Measurements from ENCODE around the gene SLC36A4. TPM values are rescaled to one million over a fixed set of nuclear protein-coding genes. Genes with fewer than 3 reads are reported as not detected.

SLC36A4 gene
- total RNA-seq, 2 experiments from 2014 or later = 9.8 to 10.9 TPM

GRCh38 chr11:93219440-93219839 is 21.6 kb upstream of the SLC36A4 start:
- no peak for ATAC-seq
- POLR2A ChIA-PET = no interaction called here
- no peaks in the 10 kb centered on the region for H3K4me1 Mint-ChIP-seq (ENCODE audit: low read depth)
- no peaks in the 10 kb centered on the region for H3K36me3 Mint-ChIP-seq (ENCODE audit: low read depth)
- H3K27ac Mint-ChIP-seq = no peak overlapping the region
- no peaks in the 10 kb centered on the region for H3K9me3 Mint-ChIP-seq (ENCODE audit: insufficient read depth)
- no peak for DNase-seq
- no peak overlapping the region for H3K4me3 Mint-ChIP-seq
- H3K27me3 Mint-ChIP-seq (ENCODE audit: low read depth) = peaks cover 10% of the 10 kb centered on the region
- CTCF ChIA-PET = no interaction called here

- Mint-ChIP-seq H3K27me3 (ENCODE audit: low read depth) (peaks cover 13% of the 10 kb centered on the region), H3K9me3 (ENCODE audit: insufficient read depth) (no peaks in the 10 kb centered on the region), H3K36me3 (ENCODE audit: low read depth) (no peaks in the 10 kb centered on the region), H3K4me3 (no peak overlapping the region), H3K27ac (no peak overlapping the region), H3K4me1 (ENCODE audit: low read depth) (no peaks in the 10 kb centered on the region)
- ATAC-seq (no peak), DNase-seq (no peak)
- POLR2A ChIA-PET = no interaction called here
- CTCF ChIA-PET = no interaction called here
Measured at GRCh38 chr11:93216511-93217101, 18.8 kb upstream of the SLC36A4 start.

GRCh38 chr11:93213622-93214021 is 15.8 kb upstream of the SLC36A4 start:
- no peaks in the 10 kb centered on the region for H3K36me3 Mint-ChIP-seq (ENCODE audit: low read depth)
- no peak overlapping the region for H3K27ac Mint-ChIP-seq
- ATAC-seq = no peak
- DNase-seq = no peak
- H3K9me3 Mint-ChIP-seq (ENCODE audit: insufficient read depth) = no peaks in the 10 kb centered on the region
- ChIA-PET POLR2A (no interaction called here), CTCF (interaction anchor here (1.1 kb wide), 1 partner anchor 12 kb away, joined by 3 read pairs; no protein-coding TSS in a partner anchor)
- no peak overlapping the region for H3K4me3 Mint-ChIP-seq
- no peaks in the 10 kb centered on the region for H3K4me1 Mint-ChIP-seq (ENCODE audit: low read depth)
- H3K27me3 Mint-ChIP-seq (ENCODE audit: low read depth) = peaks cover 12% of the 10 kb centered on the region

GRCh38 chr11:93212094-93212493 is 14.3 kb upstream of the SLC36A4 start:
- H3K9me3 Mint-ChIP-seq (ENCODE audit: insufficient read depth) = no peaks in the 10 kb centered on the region
- no peak for DNase-seq
- H3K4me3 Mint-ChIP-seq = no peak overlapping the region
- no peak overlapping the region for H3K27ac Mint-ChIP-seq
- no peaks in the 10 kb centered on the region for H3K36me3 Mint-ChIP-seq (ENCODE audit: low read depth)
- ChIA-PET POLR2A (no interaction called here), CTCF (interaction anchor here (0.7 kb wide), 1 partner anchor 15 kb away, joined by 3 read pairs; no protein-coding TSS in a partner anchor)
- no peak for ATAC-seq
- no peaks in the 10 kb centered on the region for H3K4me1 Mint-ChIP-seq (ENCODE audit: low read depth)
- peaks cover 16% of the 10 kb centered on the region for H3K27me3 Mint-ChIP-seq (ENCODE audit: low read depth)

GRCh38 chr11:93209466-93209865 is 11.7 kb upstream of the SLC36A4 start:
- Mint-ChIP-seq H3K27me3 (ENCODE audit: low read depth) (peaks cover 14% of the 10 kb centered on the region), H3K27ac (no peak overlapping the region), H3K36me3 (ENCODE audit: low read depth) (no peaks in the 10 kb centered on the region), H3K9me3 (ENCODE audit: insufficient read depth) (no peaks in the 10 kb centered on the region), H3K4me1 (ENCODE audit: low read depth) (no peaks in the 10 kb centered on the region), H3K4me3 (no peak overlapping the region)
- ATAC-seq (no peak), DNase-seq (no peak)
- ChIA-PET POLR2A (no interaction called here), CTCF (no interaction called here)

- no peak overlapping the region for H3K27ac Mint-ChIP-seq
- peaks cover 16% of the 10 kb centered on the region for H3K27me3 Mint-ChIP-seq (ENCODE audit: low read depth)
- H3K9me3 Mint-ChIP-seq (ENCODE audit: insufficient read depth) = no peaks in the 10 kb centered on the region
- no peak for ATAC-seq
- POLR2A ChIA-PET = no interaction called here
- CTCF ChIA-PET = no interaction called here
- no peak for DNase-seq
- no peak overlapping the region for H3K4me3 Mint-ChIP-seq
- no peaks in the 10 kb centered on the region for H3K4me1 Mint-ChIP-seq (ENCODE audit: low read depth)
- H3K36me3 Mint-ChIP-seq (ENCODE audit: low read depth) = no peaks in the 10 kb centered on the region
Measured at GRCh38 chr11:93208663-93209270, 11.0 kb upstream of the SLC36A4 start.

- ATAC-seq = no peak
- no peak for DNase-seq
- CTCF ChIA-PET = no interaction called here
- Mint-ChIP-seq H3K9me3 (ENCODE audit: insufficient read depth) (no peaks in the 10 kb centered on the region), H3K27ac (no peak overlapping the region), H3K36me3 (ENCODE audit: low read depth) (no peaks in the 10 kb centered on the region), H3K4me3 (no peak overlapping the region), H3K4me1 (ENCODE audit: low read depth) (peaks cover 11% of the 10 kb centered on the region), H3K27me3 (ENCODE audit: low read depth) (peaks cover 13% of the 10 kb centered on the region)
- POLR2A ChIA-PET = no interaction called here
Measured at GRCh38 chr11:93199616-93200015, 1.8 kb upstream of the SLC36A4 start.

GRCh38 chr11:93198215-93198845 is 539 bp upstream of the SLC36A4 start:
- H3K27me3 Mint-ChIP-seq (ENCODE audit: low read depth) = peaks cover 10% of the 10 kb centered on the region
- peak overlapping the region; percentile 27 for H3K27ac Mint-ChIP-seq
- no peaks in the 10 kb centered on the region for H3K36me3 Mint-ChIP-seq (ENCODE audit: low read depth)
- H3K9me3 Mint-ChIP-seq (ENCODE audit: insufficient read depth) = no peaks in the 10 kb centered on the region
- ATAC-seq (no peak), DNase-seq (no peak)
- peak overlapping the region; percentile 85 for H3K4me3 Mint-ChIP-seq
- CTCF ChIA-PET = no interaction called here
- peaks cover 11% of the 10 kb centered on the region for H3K4me1 Mint-ChIP-seq (ENCODE audit: low read depth)
- POLR2A ChIA-PET = interaction anchor here (1.0 kb wide), 3 partner anchors 10 to 1775 kb away, joined by 3 to 5 read pairs (median 3); partner anchors contain the start of genes C11orf54, CWC15 and TAF1D

GRCh38 chr11:93196816-93197379 is 893 bp downstream of the SLC36A4 start:
- H3K27ac Mint-ChIP-seq = peak overlapping the region; percentile 89
- POLR2A ChIA-PET = interaction anchor here (0.6 to 1.0 kb wide), 5 partner anchors 8 to 1776 kb away, joined by 3 to 5 read pairs (median 3); partner anchors contain the start of genes C11orf54, CWC15 and TAF1D
- no peaks in the 10 kb centered on the region for H3K36me3 Mint-ChIP-seq (ENCODE audit: low read depth)
- H3K4me3 Mint-ChIP-seq = peak overlapping the region; percentile 85
- ATAC-seq (no peak), DNase-seq (no peak)
- H3K4me1 Mint-ChIP-seq (ENCODE audit: low read depth) = peaks cover 11% of the 10 kb centered on the region
- H3K27me3 Mint-ChIP-seq (ENCODE audit: low read depth) = peaks cover 7% of the 10 kb centered on the region
- CTCF ChIA-PET = interaction anchor here (1.6 kb wide), 1 partner anchor 15 kb away, joined by 3 read pairs; no protein-coding TSS in a partner anchor
- no peaks in the 10 kb centered on the region for H3K9me3 Mint-ChIP-seq (ENCODE audit: insufficient read depth)

GRCh38 chr11:93194673-93195291 is 3.0 kb downstream of the SLC36A4 start:
- POLR2A ChIA-PET = no interaction called here
- H3K27me3 Mint-ChIP-seq (ENCODE audit: low read depth) = peaks cover 1% of the 10 kb centered on the region
- DNase-seq (no peak), ATAC-seq (no peak)
- peaks cover 11% of the 10 kb centered on the region for H3K4me1 Mint-ChIP-seq (ENCODE audit: low read depth)
- CTCF ChIA-PET = no interaction called here
- H3K36me3 Mint-ChIP-seq (ENCODE audit: low read depth) = no peaks in the 10 kb centered on the region
- no peak overlapping the region for H3K27ac Mint-ChIP-seq
- H3K9me3 Mint-ChIP-seq (ENCODE audit: insufficient read depth) = no peaks in the 10 kb centered on the region
- no peak overlapping the region for H3K4me3 Mint-ChIP-seq

GRCh38 chr11:93193731-93194130 is 4.1 kb downstream of the SLC36A4 start:
- Mint-ChIP-seq H3K27ac (no peak overlapping the region), H3K9me3 (ENCODE audit: insufficient read depth) (peaks cover under 1% of the 10 kb centered on the region), H3K36me3 (ENCODE audit: low read depth) (no peaks in the 10 kb centered on the region), H3K4me1 (ENCODE audit: low read depth) (peaks cover 9% of the 10 kb centered on the region), H3K4me3 (no peak overlapping the region), H3K27me3 (ENCODE audit: low read depth) (no peaks in the 10 kb centered on the region)
- ChIA-PET CTCF (no interaction called here), POLR2A (no interaction called here)
- DNase-seq (no peak), ATAC-seq (no peak)

- DNase-seq (no peak), ATAC-seq (no peak)
- ChIA-PET POLR2A (no interaction called here), CTCF (no interaction called here)
- no peaks in the 10 kb centered on the region for H3K27me3 Mint-ChIP-seq (ENCODE audit: low read depth)
- no peaks in the 10 kb centered on the region for H3K36me3 Mint-ChIP-seq (ENCODE audit: low read depth)
- no peak overlapping the region for H3K27ac Mint-ChIP-seq
- H3K4me1 Mint-ChIP-seq (ENCODE audit: low read depth) = peaks cover 3% of the 10 kb centered on the region
- H3K4me3 Mint-ChIP-seq = no peak overlapping the region
- H3K9me3 Mint-ChIP-seq (ENCODE audit: insufficient read depth) = peaks cover 4% of the 10 kb centered on the region
Measured at GRCh38 chr11:93192163-93192562, 5.6 kb downstream of the SLC36A4 start.

Measured in activated CD8-positive, alpha-beta T cell treated with anti-CD3 and anti-CD28 coated beads, Interleukin-2, amount 10 ng/mL, durations not matched to agents 7 days and 5 days (primary cell).